Measurements from ENCODE around the gene RBM33.
A peak's percentile ranks its signal among the peaks of the same experiment; 100 is the strongest.

RBM33 gene

DNA sequence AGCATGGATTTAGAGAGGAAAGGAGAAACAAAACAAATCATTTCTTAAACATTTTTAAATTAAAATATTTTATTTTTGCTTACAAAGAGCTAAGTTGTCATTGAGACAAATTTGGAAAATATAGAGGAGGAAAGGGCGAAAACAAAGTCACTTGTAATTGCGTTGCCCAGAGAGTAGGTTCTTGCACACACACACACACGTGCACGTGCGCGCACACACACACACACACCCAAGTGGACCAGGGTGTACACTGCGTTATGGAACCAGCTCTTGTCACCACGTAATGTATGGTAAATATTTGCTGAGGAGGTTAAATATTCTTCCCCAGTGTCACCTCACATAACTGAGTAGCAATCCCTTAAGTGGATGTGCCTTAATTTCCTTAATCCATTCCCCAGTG, 146.2 kb downstream of the RBM33 start:
- TF ChIP-seq, protein P1, sequence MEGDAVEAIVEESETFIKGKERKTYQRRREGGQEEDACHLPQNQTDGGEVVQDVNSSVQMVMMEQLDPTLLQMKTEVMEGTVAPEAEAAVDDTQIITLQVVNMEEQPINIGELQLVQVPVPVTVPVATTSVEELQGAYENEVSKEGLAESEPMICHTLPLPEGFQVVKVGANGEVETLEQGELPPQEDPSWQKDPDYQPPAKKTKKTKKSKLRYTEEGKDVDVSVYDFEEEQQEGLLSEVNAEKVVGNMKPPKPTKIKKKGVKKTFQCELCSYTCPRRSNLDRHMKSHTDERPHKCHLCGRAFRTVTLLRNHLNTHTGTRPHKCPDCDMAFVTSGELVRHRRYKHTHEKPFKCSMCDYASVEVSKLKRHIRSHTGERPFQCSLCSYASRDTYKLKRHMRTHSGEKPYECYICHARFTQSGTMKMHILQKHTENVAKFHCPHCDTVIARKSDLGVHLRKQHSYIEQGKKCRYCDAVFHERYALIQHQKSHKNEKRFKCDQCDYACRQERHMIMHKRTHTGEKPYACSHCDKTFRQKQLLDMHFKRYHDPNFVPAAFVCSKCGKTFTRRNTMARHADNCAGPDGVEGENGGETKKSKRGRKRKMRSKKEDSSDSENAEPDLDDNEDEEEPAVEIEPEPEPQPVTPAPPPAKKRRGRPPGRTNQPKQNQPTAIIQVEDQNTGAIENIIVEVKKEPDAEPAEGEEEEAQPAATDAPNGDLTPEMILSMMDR (IDR thresholded peaks at IDR 0.05; ENCODE audit: borderline replicate concordance, extremely low read depth, low read length, poor library complexity, severe bottlenecking), result no peak
- TF ChIP-seq EZH2 (IDR thresholded peaks at IDR 0.05; ENCODE audit: borderline replicate concordance, low read depth, low read length, severe bottlenecking), result no peak
- H3K9ac ChIP-seq (ENCODE audit: low read depth, low read length), result no peak overlapping the region
- no peaks in the 10 kb centered on the region for H3K27me3 ChIP-seq (ENCODE audit: insufficient read depth, low read length, poor library complexity)
- no peaks in the 10 kb centered on the region for H3K9me3 ChIP-seq (ENCODE audit: insufficient read depth, low read length, severe bottlenecking)
- no peaks in the 10 kb centered on the region for H3K4me1 ChIP-seq (ENCODE audit: insufficient read depth, low read length)
- peaks cover 2% of the 10 kb centered on the region; the same call in 1 of the 2 replicates for H4K20me1 ChIP-seq (ENCODE audit: insufficient read depth, low read length)
- no peak for ATAC-seq (ENCODE audit: insufficient read depth, low read depth)
- no peaks in the 10 kb centered on the region for H3K79me2 ChIP-seq (ENCODE audit: insufficient read depth, low read length)
- no peak overlapping the region for H3K4me2 ChIP-seq (ENCODE audit: insufficient read depth, low read length)
- no peak overlapping the region for H3K4me3 ChIP-seq (ENCODE audit: low read depth in 1 of 2, low read length in 2 of 2)
- no peak overlapping the region for H3K27ac ChIP-seq (ENCODE audit: low read length)
- H2AFZ ChIP-seq (ENCODE audit: low read depth, low read length), result no peak overlapping the region
- no peak for DNase-seq
- no peaks in the 10 kb centered on the region for H3K36me3 ChIP-seq (ENCODE audit: insufficient read depth, low read length)

DNA sequence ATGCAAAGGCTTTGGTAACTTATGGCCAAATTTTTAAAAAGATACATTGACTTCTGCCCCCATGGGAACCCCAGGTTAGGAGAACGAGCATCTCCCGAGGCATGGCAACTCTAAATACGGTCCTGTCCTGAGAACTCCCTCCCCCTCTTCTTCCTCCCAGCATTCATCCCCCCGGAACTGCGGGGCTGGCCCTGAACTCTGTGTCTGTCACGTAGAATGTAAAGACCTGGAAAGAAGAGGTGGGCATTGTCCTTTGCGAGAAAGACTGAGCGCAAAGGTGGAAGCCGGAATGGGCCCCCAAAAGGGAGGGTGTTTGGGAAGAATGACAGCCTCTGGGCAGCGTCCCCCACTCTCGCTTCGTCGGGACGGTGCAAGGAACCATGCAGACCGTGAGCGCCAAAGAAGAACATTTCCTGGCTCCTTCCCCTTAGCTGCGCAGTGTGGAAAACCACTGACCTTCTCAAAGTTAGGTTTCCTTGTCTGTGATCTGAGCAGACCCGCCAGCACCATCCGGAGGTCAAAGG, 146.8 kb downstream of the RBM33 start:
- Histone ChIP-seq H3K27ac (ENCODE audit: low read length) (no peak overlapping the region), H3K9me3 (ENCODE audit: insufficient read depth, low read length, severe bottlenecking) (no peaks in the 10 kb centered on the region), H3K4me2 (ENCODE audit: insufficient read depth, low read length) (no peak overlapping the region), H4K20me1 (ENCODE audit: insufficient read depth, low read length) (peaks cover 2% of the 10 kb centered on the region; the same call in 1 of the 2 replicates), H3K9ac (ENCODE audit: low read depth, low read length) (no peak overlapping the region), H3K4me3 (ENCODE audit: low read depth in 1 of 2, low read length in 2 of 2) (no peak overlapping the region), H3K36me3 (ENCODE audit: insufficient read depth, low read length) (no peaks in the 10 kb centered on the region), H3K27me3 (ENCODE audit: insufficient read depth, low read length, poor library complexity) (no peaks in the 10 kb centered on the region), H3K4me1 (ENCODE audit: insufficient read depth, low read length) (no peaks in the 10 kb centered on the region), H3K79me2 (ENCODE audit: insufficient read depth, low read length) (no peaks in the 10 kb centered on the region), H2AFZ (ENCODE audit: low read depth, low read length) (no peak overlapping the region)
- DNase-seq (no peak), ATAC-seq (ENCODE audit: insufficient read depth, low read depth) (no peak)
- TF ChIP-seq, protein P1 (IDR thresholded peaks at IDR 0.05; ENCODE audit: borderline replicate concordance, extremely low read depth, low read length, poor library complexity, severe bottlenecking), result peak; percentile 13
- no peak for TF ChIP-seq EZH2 (IDR thresholded peaks at IDR 0.05; ENCODE audit: borderline replicate concordance, low read depth, low read length, severe bottlenecking)

DNA sequence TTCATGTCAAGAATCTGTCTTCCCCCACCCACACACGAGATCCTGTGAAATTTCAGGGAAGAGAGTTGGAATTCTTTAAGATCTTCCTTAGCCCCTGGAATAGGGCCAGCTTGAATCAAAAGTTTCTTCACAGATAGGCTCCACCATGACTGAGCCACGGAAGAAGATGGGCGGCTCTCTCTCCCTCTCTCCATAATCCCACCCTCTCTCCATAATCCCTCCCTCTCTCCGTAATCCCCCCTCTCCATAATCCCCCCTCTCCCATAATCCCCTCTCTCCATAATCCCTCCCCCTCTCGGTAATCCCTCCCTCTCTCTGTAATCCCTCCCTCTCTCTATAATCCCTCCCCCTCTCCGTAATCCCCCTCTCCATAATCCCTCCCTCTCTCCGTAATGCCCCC, 147.4 kb downstream of the RBM33 start:
- no peaks in the 10 kb centered on the region for H3K79me2 ChIP-seq (ENCODE audit: insufficient read depth, low read length)
- no peak overlapping the region for H3K9ac ChIP-seq (ENCODE audit: low read depth, low read length)
- H3K9me3 ChIP-seq (ENCODE audit: insufficient read depth, low read length, severe bottlenecking), result no peaks in the 10 kb centered on the region
- H3K4me1 ChIP-seq (ENCODE audit: insufficient read depth, low read length), result peaks cover 2% of the 10 kb centered on the region; the same call in 1 of the 2 replicates
- H3K27me3 ChIP-seq (ENCODE audit: insufficient read depth, low read length, poor library complexity), result no peaks in the 10 kb centered on the region
- ATAC-seq (ENCODE audit: insufficient read depth, low read depth) (no peak), DNase-seq (no peak)
- H2AFZ ChIP-seq (ENCODE audit: low read depth, low read length), result no peak overlapping the region
- H4K20me1 ChIP-seq (ENCODE audit: insufficient read depth, low read length), result peaks cover 2% of the 10 kb centered on the region; the same call in 1 of the 2 replicates
- no peak overlapping the region for H3K4me2 ChIP-seq (ENCODE audit: insufficient read depth, low read length)
- TF ChIP-seq, protein P1 (IDR thresholded peaks at IDR 0.05; ENCODE audit: borderline replicate concordance, extremely low read depth, low read length, poor library complexity, severe bottlenecking), result no peak
- TF ChIP-seq EZH2 (IDR thresholded peaks at IDR 0.05; ENCODE audit: borderline replicate concordance, low read depth, low read length, severe bottlenecking), result no peak
- H3K36me3 ChIP-seq (ENCODE audit: insufficient read depth, low read length), result no peaks in the 10 kb centered on the region
- H3K27ac ChIP-seq (ENCODE audit: low read length), result no peak overlapping the region
- no peak overlapping the region for H3K4me3 ChIP-seq (ENCODE audit: low read depth in 1 of 2, low read length in 2 of 2)
